GM21423 (cell line): ENCODE data around the gene PIM2.
"Not testable (repeated sequence)": the region's sequence is repeated elsewhere in the genome, so short reads cannot be mapped to it uniquely, and the experiment has no call there.

ENCODE experiments used
- ATAC-seq: cut with Tn5 transposase; IDR thresholded peaks from one replicate; pipeline ENCODE4 v1.9.1; 2021; ENCODE audit warnings: mild to moderate bottlenecking, moderate library complexity; ENCODE audit not compliant: unreplicated experiment

PIM2 gene

GRCh38 chrX:48909703-48910294, 9.0 kb downstream of the PIM2 start:
- no peak for ATAC-seq

DNA sequence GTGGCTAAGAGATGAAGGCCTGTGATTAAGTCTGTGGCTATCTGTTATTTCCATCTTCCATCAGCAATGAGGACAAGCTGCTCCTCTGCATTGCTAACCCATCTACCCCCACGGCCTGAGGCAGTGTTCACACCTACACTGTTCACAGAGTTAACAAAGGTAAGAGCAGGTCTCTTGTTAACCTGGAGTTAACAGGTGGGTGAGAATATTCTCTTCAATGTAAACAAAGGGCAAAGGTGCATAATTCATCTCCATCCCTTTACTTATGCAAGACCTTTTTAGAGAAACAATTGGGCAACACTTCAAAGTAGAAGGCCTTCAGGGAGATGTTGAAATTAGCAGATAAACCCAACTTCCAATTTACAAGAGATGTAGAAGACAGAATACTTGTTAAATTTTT, 10.2 kb downstream of the PIM2 start:
- no peak for ATAC-seq

DNA sequence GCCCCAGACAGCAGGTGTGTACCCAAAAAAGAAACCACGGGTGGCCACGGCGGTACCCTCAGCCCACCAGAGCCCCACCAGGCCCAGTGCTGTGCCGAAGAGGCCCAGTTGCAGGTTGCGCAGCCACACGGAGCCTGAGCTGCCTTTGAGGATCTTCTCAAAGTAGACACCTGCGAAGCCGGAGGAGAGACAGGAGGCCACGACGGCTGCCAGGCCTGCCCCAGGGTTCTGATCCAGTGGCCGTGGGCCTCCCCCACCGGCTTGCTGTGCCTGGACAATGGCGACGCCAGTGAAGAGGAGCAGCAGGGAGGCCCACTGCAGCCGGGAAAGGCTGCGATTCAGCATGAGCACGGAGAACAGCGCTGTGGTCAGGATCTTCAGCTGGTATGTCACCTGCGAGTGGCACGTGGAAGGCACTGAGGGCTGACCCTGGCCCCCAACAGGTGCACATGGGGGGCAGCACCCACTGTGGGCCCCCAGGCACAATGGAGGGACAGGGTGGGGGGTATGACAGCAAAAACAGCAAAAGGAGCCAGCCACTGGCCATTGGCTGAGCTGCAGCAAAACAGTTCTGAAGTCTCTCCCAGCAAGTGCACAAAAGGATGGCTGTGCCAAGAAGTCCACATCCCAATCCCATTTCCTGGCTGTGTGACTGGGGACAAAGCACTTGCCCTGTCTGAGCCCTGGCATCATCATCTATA, 13.6 kb downstream of the PIM2 start:
- no peak for ATAC-seq

DNA sequence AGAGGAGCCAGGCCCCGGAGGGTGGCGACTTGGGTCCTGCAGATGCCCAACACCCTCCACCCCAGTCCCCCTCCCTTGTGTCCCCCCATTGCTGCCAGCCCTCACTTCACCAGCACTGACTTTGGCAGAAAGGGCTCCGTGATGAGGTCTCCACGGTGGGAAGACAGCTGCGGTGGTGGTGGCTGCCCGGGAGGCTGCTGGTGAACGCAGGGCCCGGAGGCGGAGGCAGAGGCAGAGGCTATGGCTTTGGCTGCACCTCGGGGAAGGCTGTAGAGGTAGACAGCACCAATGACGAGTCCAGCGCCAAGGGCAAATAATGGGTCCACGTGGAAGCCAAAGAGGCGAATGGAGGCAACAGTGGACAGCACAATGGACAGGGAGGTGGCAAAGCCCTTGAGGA, 14.2 kb downstream of the PIM2 start:
- ATAC-seq = no peak

GRCh38 chrX:48904180-48904579, 14.6 kb downstream of the PIM2 start:
- ATAC-seq = no peak

DNA sequence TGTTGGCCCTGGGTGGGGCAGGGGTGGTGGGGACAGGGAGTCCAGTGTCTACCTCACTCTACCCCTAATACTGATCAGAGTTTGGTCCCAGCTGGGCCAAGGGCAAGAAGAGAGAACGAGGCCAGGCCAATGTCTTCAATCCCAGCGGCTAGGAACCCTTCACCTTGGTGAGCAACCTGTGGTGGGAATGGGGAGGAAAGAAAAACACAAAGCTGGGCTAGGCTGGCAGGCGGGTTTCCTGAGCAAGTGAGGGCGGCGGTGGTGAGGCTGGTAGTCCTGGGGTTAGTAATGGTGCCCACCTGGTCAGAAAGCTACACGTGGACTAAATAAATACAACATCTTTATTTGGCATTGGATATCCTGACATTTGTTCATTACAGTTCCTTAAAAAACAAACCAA, 15.5 kb downstream of the PIM2 start:
- no peak for ATAC-seq

- no peak for ATAC-seq
These were observed 16.0 kb downstream of the PIM2 start for GRCh38 chrX:48902776-48903175.

DNA sequence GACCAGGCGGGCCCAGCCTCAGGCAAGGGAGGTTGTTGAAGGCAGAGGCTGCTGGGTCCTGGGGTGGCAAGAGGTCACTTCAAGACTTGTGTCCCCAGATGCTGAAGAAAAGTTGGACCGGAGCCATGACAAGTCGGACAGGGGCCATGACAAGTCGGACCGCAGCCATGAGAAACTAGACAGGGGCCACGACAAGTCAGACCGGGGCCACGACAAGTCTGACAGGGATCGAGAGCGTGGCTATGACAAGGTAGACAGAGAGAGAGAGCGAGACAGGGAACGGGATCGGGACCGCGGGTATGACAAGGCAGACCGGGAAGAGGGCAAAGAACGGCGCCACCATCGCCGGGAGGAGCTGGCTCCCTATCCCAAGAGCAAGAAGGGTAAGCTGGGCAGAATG, 16.7 kb downstream of the PIM2 start:
- no peak for ATAC-seq

- ATAC-seq = no peak
These were observed 17.8 kb downstream of the PIM2 start for GRCh38 chrX:48901069-48901468.

DNA sequence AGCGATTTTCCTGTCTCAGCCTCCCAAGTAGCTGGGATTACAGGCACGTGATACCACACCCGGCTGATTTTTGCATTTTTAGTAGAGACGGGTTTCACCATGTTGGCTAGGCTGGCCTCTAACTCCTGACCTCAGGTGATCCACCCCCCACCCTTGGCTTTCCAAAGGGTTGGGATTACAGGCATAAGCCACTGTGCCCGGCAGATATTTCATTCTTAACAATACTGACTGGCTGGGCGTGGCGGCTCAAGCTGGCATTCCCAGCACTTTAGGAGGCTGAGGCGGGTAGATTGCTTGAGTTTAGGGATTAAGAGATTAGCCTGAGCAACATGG, 19.8 kb downstream of the PIM2 start:
- no peak for ATAC-seq

- peak; percentile 95 for ATAC-seq
These were observed 21.1 kb downstream of the PIM2 start, which contains the start of the genes PQBP1 and TIMM17B for GRCh38 chrX:48897625-48898306. Gene PQBP1 (plus strand): TSS chrX:48897930. CDS start chrX:48898510, 580 bp downstream. Gene TIMM17B (minus strand): TSS chrX:48897768. CDS start chrX:48897749, 19 bp downstream.

DNA sequence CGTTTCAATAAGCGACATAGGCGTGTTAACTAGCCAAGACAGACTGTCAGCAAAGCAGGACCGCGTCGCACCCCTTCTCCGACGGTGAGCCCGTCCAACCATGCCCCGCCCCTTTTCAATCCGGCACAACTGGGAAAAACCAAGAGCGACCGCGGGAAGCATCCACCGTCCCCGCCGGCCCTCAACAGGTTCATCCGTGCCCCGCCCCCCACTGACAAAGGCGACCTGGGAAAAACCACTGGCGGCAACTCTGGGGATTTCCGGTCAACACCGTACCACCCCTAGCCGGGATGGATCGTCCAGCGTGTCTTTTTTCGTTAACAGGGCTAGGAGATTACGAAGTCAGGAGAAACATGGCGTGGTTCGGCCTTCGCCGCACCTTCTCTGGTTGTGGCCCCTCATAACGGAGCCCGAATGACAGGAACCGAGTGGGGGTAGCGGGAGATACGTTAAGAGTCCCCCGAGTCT, 21.6 kb downstream of the PIM2 start:
- peak; percentile 9 for ATAC-seq

DNA sequence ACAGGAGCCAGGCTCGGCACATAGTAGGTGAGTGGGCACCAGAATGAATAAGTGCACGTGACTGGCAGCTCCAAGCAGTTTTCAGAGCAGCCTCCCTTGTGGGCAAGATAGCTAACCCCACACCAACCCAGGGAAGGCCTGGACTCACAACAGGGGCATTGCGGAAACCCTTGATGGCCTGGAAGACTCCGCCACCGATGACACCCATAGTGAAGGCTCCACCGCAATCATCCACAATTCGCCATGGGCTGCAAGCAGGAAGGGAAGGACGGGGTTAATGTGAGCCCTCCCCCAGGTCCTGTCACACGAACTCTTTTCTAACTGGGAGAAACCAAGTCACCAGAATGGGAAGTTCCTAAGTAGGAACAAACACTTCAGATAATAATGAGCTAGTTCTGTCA, 22.2 kb downstream of the PIM2 start:
- ATAC-seq = no peak

- no peak for ATAC-seq
These were observed 23.9 kb downstream of the PIM2 start for GRCh38 chrX:48894891-48895290.

DNA sequence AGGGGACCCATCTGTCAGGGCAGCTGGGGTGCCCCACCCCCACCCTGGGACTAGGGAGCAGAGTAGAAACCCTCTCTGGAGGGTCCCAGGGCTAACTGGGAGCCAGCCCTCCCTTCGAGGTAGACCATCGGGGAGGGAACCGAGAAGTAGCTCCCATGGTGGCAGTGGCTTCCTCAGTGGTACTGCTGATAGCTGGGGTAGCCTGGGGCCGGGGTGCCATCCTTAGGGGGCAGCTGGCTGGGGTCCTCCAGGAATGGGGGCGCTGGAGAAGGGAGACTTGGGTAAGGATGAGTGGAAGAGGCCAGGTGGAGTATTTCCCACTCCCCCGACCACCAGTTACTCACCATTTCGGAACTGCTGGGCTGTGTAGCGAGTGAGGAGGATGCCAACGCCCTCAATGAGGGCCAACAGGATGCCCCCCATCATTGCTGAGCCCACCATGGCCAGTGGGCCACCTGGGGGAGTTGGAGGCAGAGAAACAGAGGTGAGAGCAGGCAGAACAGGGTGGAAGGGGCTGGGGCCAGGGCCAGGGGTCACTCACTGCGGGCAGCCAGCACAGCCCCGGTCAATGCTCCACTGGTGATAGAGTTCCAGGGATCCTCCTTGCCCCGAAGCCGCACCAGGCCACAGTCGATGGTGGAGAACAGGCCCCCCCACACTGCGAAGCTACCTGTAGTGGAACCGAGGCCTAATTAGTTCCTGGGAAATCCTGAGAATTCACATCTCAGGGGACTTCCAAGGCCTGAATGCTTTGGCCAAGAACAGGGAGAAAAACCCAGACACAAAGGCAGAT, 25.1 kb downstream of the PIM2 start:
- ATAC-seq = no peak

DNA sequence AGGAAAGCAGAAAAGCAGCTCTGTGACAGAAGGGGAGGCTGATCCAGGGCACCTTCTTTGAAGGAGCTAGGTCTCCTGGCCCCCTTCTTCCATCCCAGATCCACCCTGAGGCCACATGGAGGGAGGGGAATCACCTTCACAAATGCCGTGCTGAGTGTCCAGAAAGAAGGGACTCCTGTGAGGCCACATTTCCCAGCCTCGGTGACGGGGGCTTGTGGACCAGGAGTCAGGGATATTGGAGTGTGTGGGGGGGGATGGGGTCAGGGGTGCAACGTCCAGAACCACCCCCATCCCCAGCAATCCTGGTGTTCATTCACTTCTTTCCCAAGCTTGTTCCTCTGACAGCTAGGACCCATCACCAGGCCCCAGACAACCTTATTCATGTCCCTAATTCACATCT, 25.9 kb downstream of the PIM2 start:
- ATAC-seq = no peak

DNA sequence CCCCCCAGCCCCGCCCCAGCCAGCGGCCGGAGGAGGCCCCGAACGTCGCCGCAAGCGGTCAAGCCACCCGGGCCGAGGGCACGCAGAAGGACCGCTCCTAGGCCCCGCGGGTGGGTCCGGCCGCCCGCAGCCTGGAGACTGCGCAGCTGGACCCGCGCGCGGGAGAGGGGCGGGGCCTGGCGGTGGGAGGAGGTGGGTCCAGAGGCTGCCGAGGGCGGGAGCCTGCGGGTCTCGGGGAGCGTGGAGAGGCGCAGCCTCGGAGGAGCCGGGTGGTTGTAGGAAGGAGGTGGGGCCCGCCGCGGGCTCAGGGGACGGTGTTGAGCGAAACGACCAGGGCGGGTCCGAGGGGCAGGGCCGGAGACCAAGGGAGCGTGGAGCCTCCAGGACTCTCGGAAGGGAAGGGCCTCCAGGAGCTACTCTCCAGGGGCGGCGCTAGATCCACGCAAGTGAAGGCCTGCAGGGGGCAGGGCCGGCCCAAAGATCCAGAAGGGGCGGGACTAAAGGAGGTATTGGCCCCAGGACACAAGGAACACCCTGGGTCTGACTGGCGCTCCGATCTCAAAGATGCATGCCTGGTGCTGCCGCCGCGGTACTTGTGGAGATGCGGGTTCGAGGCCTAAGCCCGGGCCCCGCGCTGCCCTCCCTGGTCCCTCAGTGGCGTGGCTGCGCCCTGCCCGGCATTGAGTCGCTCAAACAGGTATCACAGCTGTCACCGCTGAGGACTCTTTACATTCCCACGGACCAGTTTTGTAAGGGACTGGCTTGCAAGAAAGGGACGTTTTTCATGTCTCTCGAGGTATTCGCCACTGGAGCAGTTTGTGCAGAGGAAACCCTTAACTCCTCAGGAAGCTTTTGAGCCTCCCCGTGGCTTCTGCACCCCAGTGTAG, 27.2 kb downstream of the PIM2 start:
- peak; percentile 73 for ATAC-seq

DNA sequence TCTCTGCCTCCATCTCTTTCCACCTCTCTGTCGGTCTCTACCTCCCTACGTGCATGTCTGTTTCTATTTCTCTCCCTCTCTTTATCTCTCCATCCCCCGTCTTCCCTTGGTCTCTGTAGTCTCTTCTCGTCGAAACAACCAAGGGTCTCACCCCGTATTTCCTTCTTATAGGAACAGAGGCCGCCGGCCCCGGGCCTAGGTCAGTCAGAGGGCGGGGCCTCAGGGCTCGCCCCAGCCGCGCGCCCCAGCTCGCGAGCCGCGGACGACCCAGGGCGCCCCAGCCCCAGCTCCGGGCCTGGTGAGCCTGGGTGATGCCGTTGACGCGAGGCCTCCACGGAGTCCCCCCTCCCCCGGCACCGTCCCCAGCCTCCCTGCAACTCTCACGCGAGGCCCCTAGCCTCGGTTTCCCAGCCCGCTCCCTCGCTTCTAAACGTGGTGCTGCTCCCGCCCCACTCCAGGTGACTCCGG, 27.9 kb downstream of the PIM2 start:
- peak; percentile 51 for ATAC-seq

DNA sequence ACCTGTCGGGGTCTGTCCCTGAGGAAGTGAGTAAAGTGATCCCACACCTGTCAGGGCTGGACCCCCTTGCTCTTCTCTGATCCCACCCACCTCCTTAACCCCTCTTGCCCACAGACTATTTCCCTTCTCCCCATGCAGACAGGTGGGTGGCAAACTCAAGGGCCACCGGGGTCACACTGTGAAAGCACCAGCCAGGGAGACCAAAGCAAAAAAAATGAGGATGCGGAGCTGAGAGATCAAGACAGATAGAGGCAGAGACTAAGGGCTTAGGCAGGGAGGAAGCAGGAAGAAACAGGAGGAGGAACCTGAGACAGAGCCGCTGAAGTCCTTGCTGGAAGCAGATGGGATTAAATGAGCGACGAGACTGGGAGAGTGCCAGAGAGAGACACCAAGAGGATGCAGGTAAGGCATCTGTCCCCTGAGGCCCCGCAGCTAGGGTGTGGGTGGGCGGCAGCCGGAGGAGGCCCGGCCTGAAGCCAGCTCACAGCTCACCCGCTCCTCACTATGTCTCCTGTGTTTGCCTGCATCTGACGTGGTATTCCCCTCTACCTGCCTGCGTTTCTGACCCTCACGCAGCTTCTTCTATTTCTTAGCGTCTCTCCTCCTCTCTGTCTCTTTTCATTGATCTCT, 28.4 kb downstream of the PIM2 start:
- ATAC-seq = no peak

DNA sequence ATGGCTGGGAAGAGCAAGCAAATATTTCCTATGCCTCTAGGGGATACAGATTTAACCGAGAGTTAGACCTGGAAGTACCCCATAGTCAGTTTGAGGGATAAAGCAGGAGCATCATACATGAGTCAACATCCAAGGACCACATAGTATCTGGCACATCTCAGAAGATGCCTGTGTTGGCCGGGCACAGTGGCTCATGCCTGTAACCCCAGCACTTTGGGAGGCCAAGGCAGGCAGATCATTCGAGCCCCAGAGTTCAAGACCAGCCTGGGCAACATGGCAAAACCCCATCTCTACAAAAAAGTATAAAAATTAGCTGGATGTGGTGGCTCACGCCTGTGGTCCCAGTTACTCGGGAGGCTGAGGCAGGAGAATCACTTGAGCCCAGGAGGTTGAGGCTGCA, 32.2 kb downstream of the PIM2 start:
- ATAC-seq = not testable (repeated sequence)
